Right lobe of liver (tissue), 4 donors: ENCODE data around the gene SPRYD3.

Source experiments
- POLR2A ChIP-seq: fragments of 450-650 bp; IDR thresholded peaks from one replicate; pipeline ENCODE4 v1.6.1; 2017; ENCODE audit warnings: antibody characterized with exemption, mild to moderate bottlenecking
- TF ChIP-seq, protein P1 (sequence below), 4 donors: fragments of 200-600 bp in 3 of 4; fragments of 450-650 bp in 1 of 4; IDR thresholded peaks; one replicate each; pipeline versions ENCODE4 v1.5.1 to v1.8.0; 2016 to 2022; ENCODE audit warnings: antibody characterized with exemption in 4 of 4, mild to moderate bottlenecking in 2 of 4
- donor health status: DM: no; HTN: no; CAD: no.
- donor health status: DM: no; HTN: no; CAD: no.
- donor health status: DM: no; HTN: yes; CAD: no.

DNA sequence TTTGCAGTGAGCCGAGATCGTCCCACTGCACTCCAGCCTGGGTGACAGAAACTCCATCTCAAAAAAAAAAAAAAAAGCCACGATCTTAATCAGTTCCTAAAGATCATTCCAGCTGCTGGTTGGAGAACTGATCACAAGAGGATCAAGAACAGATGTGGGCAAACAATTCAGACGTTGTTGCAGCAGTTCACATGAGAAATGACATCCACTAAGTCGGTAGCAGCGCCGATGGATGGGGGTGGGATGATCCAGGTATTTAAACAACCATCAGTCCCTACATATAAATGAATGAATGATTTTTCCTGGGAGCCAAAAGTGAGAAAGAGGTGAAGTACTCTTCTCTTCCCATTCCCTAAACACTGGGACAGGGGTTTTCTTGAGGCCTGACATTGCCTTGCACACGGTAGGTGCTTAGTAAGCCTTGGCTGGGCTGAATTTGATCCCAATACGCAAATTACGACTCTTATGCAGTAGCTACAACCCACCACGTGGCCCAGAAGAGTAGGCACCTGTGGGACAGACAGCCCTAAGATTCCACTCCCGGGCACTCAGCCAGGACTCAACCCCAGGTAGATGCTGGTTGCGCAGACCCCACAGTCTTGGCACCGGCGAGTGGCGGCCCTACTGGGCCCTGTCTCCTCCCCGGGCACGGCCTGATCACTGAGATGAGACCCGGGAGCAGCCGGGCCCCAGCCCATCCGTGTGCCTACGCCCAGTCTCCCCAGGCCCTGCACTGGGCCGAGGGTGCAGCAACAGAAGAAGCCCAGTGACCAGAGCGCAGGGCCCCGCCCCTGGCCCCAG is 565 bp downstream of the SPRYD3 start:
- TF ChIP-seq, protein P1, sequence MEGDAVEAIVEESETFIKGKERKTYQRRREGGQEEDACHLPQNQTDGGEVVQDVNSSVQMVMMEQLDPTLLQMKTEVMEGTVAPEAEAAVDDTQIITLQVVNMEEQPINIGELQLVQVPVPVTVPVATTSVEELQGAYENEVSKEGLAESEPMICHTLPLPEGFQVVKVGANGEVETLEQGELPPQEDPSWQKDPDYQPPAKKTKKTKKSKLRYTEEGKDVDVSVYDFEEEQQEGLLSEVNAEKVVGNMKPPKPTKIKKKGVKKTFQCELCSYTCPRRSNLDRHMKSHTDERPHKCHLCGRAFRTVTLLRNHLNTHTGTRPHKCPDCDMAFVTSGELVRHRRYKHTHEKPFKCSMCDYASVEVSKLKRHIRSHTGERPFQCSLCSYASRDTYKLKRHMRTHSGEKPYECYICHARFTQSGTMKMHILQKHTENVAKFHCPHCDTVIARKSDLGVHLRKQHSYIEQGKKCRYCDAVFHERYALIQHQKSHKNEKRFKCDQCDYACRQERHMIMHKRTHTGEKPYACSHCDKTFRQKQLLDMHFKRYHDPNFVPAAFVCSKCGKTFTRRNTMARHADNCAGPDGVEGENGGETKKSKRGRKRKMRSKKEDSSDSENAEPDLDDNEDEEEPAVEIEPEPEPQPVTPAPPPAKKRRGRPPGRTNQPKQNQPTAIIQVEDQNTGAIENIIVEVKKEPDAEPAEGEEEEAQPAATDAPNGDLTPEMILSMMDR (IDR thresholded peaks at IDR 0.05) = no peak
- no peak for TF ChIP-seq POLR2A
